ENCODE results near the gene SSUH2. TPM values are rescaled to one million over a fixed set of nuclear protein-coding genes. Genes with fewer than 3 reads are reported as not detected.
A peak's percentile ranks its signal among the peaks of the same experiment; 100 is the strongest.
"Not testable (repeated sequence)": the region's sequence is repeated elsewhere in the genome, so short reads cannot be mapped to it uniquely, and the experiment has no call there.

The SSUH2 gene
- total RNA-seq, 1 donor from 2014 or later = not detected

DNA sequence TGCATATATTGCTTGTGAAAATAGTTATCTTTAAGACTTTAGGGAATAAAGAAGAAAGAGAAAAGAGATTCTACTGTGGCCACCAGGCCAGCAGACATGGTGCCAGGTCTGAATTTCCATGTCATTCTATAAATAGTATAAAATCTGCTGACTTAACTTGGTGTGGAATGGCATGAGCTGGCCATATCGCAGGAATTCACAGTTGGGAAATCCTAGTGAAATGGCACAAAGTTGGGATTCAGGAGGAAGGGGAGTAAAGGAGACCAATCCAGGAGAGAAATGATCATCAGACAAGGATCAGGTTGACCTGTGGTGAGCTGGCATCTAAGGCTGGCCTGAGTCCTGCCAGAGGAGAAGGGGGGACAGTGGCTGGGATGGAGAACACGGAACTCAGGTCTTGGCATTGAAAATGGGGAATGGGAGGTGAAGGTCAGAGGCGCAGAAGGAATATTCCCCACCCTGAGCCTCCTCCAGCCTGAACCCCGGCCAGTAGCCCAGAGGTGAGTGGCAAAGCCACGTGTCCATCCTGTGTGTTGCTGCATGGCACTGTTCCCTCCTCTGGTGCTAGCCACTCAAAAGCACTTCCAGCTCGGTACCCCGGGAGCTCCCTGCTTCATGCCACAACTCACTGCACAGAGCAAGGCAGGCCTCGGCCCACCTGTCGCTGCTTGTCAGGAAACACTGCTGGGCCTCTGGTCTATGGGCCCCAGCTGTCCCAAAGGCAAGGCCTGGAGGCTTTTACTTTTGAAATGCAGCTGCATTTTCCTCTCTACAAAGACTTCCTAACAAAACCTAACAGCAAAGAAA lies 51.4 kb downstream of the SSUH2 start:
- no peaks in the 10 kb centered on the region for H3K4me1 ChIP-seq
- TF ChIP-seq, protein P1, sequence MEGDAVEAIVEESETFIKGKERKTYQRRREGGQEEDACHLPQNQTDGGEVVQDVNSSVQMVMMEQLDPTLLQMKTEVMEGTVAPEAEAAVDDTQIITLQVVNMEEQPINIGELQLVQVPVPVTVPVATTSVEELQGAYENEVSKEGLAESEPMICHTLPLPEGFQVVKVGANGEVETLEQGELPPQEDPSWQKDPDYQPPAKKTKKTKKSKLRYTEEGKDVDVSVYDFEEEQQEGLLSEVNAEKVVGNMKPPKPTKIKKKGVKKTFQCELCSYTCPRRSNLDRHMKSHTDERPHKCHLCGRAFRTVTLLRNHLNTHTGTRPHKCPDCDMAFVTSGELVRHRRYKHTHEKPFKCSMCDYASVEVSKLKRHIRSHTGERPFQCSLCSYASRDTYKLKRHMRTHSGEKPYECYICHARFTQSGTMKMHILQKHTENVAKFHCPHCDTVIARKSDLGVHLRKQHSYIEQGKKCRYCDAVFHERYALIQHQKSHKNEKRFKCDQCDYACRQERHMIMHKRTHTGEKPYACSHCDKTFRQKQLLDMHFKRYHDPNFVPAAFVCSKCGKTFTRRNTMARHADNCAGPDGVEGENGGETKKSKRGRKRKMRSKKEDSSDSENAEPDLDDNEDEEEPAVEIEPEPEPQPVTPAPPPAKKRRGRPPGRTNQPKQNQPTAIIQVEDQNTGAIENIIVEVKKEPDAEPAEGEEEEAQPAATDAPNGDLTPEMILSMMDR (IDR thresholded peaks at IDR 0.05) = no peak
- no peak overlapping the region for H3K27ac ChIP-seq
- H3K27me3 ChIP-seq = no peaks in the 10 kb centered on the region
- ATAC-seq = no peak
- intact Hi-C loops (cut with DNase I) = no loop called here
- DNase-seq = no peak
- no peak overlapping the region for H3K4me3 ChIP-seq
- no peaks in the 10 kb centered on the region for H3K36me3 ChIP-seq
- H3K9me3 ChIP-seq = no peaks in the 10 kb centered on the region

DNA sequence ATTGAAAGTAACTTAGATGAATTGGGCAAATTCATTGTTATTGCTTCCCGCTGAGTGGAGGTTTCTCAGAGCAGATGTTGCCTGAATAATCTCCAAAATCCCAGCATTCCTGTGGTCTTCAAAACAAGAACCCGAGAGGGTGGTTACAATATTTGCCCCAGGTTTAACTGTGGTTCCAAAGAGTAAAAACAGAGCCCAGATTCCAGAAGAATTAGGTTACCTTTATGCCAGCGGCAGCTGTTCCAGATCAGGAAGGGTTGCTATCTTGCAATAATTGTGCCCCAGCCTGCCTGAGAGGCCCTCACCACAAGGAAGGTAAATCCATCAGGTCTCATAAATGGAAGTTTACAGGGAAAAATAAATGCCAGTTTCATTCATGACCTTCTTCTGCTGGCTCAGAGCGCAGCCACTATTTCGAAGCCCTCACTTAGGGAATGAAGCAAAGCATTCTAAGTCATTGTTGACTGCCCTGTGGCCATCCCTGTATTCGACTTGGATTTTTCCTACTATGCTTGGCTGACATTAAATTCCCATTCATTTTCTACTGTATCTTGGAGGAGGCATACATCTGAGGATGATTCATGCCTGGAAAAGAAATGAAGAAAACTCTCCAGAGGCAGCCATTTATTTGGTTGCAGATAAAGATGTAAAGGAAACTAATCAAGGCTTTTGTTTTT lies 54.6 kb downstream of the SSUH2 start:
- ATAC-seq = no peak
- Histone ChIP-seq H3K4me1 (no peaks in the 10 kb centered on the region), H3K4me3 (no peak overlapping the region), H3K27me3 (no peaks in the 10 kb centered on the region), H3K36me3 (no peaks in the 10 kb centered on the region), H3K9me3 (no peaks in the 10 kb centered on the region), H3K27ac (no peak overlapping the region)
- TF ChIP-seq, protein P1 (IDR thresholded peaks at IDR 0.05) = no peak
- DNase-seq = no peak
- intact Hi-C loops (cut with DNase I) = no loop called here

DNA sequence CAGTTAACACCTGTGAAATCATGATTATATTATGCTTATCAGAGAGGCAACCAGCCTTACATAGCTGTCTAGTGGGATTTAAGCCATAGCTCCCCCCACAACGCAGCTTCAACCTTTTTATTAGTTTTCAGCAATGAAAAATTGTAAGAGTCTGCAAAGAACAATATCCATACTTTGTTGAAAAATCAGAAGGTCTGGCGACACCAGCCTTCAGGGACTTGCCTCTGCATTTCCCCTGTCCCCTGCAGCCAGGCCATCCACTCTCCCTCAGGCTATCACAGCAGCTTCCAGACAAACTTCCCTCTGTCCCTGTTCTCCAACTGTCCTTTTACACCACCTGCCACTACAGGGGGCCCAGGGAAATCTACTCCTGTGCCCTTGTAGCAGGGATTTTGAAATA lies 59.9 kb downstream of the SSUH2 start:
- TF ChIP-seq, protein P1 (IDR thresholded peaks at IDR 0.05) = no peak
- intact Hi-C loops (cut with DNase I) = no loop called here
- no peaks in the 10 kb centered on the region for H3K9me3 ChIP-seq

DNA sequence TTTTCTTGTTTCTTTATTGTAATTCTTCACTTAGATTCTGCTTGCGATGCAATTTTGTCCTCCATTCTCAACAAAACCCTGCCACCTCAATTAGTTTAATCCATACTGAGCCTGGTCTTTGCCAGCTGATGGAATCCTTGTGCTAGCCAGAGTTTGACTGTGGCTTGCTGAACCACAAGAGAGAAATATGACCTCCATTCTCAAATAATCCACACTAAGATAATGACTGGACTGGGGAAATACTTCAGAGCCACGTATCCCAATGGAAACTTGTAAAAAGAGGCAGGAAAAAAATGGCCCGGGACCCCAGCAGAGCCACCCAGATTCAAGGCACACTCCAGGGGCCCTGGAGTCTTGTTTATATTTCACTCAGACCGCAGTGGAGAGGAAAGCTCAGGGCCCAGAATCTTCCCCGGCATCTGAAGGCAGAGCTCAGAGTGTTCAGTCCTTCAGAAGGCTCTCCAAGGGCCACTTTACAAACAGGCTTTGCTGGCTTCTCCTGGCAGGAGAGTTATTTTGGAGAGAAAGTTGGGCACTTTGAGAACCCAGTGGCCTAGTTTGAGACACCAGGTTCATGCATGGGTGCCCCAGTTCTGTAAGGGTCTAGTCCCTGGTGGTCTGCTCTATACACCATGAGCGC lies 62.7 kb downstream of the SSUH2 start:
- no peaks in the 10 kb centered on the region for H3K27me3 ChIP-seq
- peak overlapping the region; percentile 5 for H3K27ac ChIP-seq
- DNase-seq (no peak), ATAC-seq (peak; percentile 82)
- peaks cover 8% of the 10 kb centered on the region for H3K4me1 ChIP-seq
- no peaks in the 10 kb centered on the region for H3K9me3 ChIP-seq
- TF ChIP-seq, protein P1 (IDR thresholded peaks at IDR 0.05) = no peak
- H3K36me3 ChIP-seq = no peaks in the 10 kb centered on the region
- intact Hi-C loops (cut with DNase I) = no loop called here
- no peak overlapping the region for H3K4me3 ChIP-seq

More for the DNA sequence above, 59.9 kb downstream of the SSUH2 start:
- peaks cover 8% of the 10 kb centered on the region for H3K4me1 ChIP-seq
- no peaks in the 10 kb centered on the region for H3K27me3 ChIP-seq
- no peak overlapping the region for H3K27ac ChIP-seq
- no peak for DNase-seq
- no peak for ATAC-seq
- H3K4me3 ChIP-seq = no peak overlapping the region
- no peaks in the 10 kb centered on the region for H3K36me3 ChIP-seq

DNA sequence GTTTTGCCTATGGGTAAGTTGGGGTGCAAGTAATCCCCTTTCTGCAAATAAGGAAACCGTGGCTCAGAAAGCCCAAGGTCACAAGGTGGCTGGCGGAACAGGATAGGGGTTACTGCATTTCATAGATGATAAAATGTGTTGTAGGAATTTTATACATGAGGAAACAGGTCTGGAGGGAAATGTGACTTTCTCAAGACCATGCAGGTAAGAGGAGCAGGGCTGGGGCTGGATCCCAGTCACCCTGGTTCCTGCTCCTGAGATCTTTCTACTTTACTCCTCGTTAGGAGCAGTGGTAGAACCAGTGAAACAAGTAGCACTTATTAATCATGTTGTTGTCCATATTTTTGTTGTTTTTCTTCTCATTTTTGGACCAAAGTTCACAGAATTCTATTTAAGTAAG lies 63.2 kb downstream of the SSUH2 start:
- ATAC-seq (no peak), DNase-seq (no peak)
- Histone ChIP-seq H3K4me1 (peaks cover 8% of the 10 kb centered on the region), H3K36me3 (no peaks in the 10 kb centered on the region), H3K27ac (peak overlapping the region; percentile 5), H3K9me3 (no peaks in the 10 kb centered on the region), H3K27me3 (no peaks in the 10 kb centered on the region), H3K4me3 (no peak overlapping the region)
- intact Hi-C loops (cut with DNase I) = no loop called here
- TF ChIP-seq, protein P1 (IDR thresholded peaks at IDR 0.05) = no peak

DNA sequence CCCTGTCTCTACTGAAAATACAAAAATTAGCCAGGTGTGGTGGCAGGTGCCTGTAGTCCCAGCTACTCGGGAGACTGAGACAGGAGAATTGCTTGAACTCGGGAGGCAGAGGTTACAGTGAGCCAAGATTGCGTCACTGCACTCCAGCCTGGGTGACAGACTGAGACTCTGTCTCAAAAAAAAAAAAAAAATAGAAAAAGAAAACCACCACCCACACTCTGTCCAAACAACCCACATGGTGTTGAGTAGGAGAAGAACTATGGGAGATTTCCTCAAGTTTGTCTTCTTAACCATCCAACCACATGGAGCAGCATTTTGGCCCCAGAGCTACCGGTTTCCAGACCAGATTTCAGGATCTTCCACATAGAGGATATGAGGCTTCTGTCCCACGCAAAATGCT lies 64.2 kb downstream of the SSUH2 start:
- H3K4me1 ChIP-seq; H3K4me3 ChIP-seq; H3K27ac ChIP-seq; H3K27me3 ChIP-seq; H3K36me3 ChIP-seq; DNase-seq; H3K9me3 ChIP-seq; ATAC-seq; intact Hi-C loops (cut with DNase I): not testable (repeated sequence)
